HCT116 (cell line): Measurements from ENCODE around the gene STK35. TPM values are rescaled to one million over a fixed set of nuclear protein-coding genes. Genes with fewer than 3 reads are reported as not detected.

Source experiments
- ATAC-seq: fragments of 200-7000 bp; cut with Tn5 transposase; 2 replicates; pipeline ENCODE4 v1.9.1; 2020; ENCODE audit warnings: mild to moderate bottlenecking, moderate library complexity
- BruUV-seq: library from RNA; stranded (reverse); fragments of 400-500 nt; replicated peaks from 2 replicates; lab custom pipeline; 2021; lab: Mats Ljungman, UMichigan
- CTCF ChIA-PET: fragments of 300-600 bp; sonication (Branson Sonifier 250); formaldehyde crosslinking; loops from one replicate; lab custom pipeline; 2021; ENCODE audit warnings: antibody characterized with exemption; lab: Charles Lee
- POLR2A ChIA-PET: fragments of 300-600, 350-600 bp; sonication (Branson Sonifier 250); formaldehyde crosslinking; loops from one replicate; lab custom pipeline; 2021; ENCODE audit warnings: antibody characterized with exemption; lab: Charles Lee
- RAD21 ChIA-PET, 2 experiments: fragments of 300-600 bp; sonication (Branson Sonifier 250); formaldehyde crosslinking; loops; one replicate each; lab custom pipeline; 2023; ENCODE audit warnings: low total read pairs in 2 of 2; ENCODE audit not compliant: uncharacterized antibody in 2 of 2, unreplicated experiment in 2 of 2, low non-redundant PET in 1 of 2; lab: Charles Lee
- DNase-seq: peaks from one replicate; pipeline ENCODE4 v3.0.0-alpha.2; 2010; ENCODE audit warnings: low read depth, low spot score
- H2AFZ ChIP-seq: fragments of 200-600 bp; shearing (Covaris generic), sonication (generic); 2 replicates; pipeline ENCODE4 v1.6.1; 2017; ENCODE audit warnings: low read depth, mixed run types, mixed read lengths, antibody characterized with exemption, low read length; ENCODE audit not compliant: poor library complexity, severe bottlenecking
- H3K27ac ChIP-seq: 2 replicates; pipeline ENCODE4 v1.5.1; 2012; ENCODE audit warnings: low read depth, low read length
- H3K27me3 ChIP-seq: fragments of 200-600 bp; sonication (generic); 2 replicates; pipeline ENCODE4 v1.6.1; 2016; ENCODE audit warnings: mixed run types, low read length, mixed read lengths; ENCODE audit not compliant: insufficient read depth
- H3K36me3 ChIP-seq, 2 experiments: fragments of 200-500 bp in 1 of 2; fragments of 200-600 bp in 1 of 2; sonication (Bioruptor generic) in 1 of 2; sonication (generic) in 1 of 2; 2 replicates each; pipeline versions ENCODE4 v1.5.1 to v1.6.1; 2014 to 2016; ENCODE audit warnings: low read length in 2 of 2, inconsistent platforms in 1 of 2, mixed read lengths in 1 of 2, mixed run types in 1 of 2; ENCODE audit not compliant: insufficient read depth in 2 of 2, control insufficient read depth in 1 of 2
- H3K4me1 ChIP-seq, 2 experiments: fragments of 200-600 bp in 1 of 2; sonication (generic) in 1 of 2; 2 replicates each; pipeline versions ENCODE4 v1.5.1 to v1.6.1; 2012 to 2017; ENCODE audit warnings: low read length in 2 of 2, inconsistent platforms in 1 of 2, mild to moderate bottlenecking in 1 of 2, mixed read lengths in 1 of 2, mixed run types in 1 of 2, moderate library complexity in 1 of 2; ENCODE audit not compliant: insufficient read depth in 2 of 2, control insufficient read depth in 1 of 2
- H3K4me2 ChIP-seq: fragments of 200-600 bp; sonication (generic); 2 replicates; pipeline ENCODE4 v1.6.1; 2017; ENCODE audit warnings: mixed run types, low read length, mixed read lengths
- H3K4me3 ChIP-seq, 2 experiments: fragments of 200-600 bp in 1 of 2; sonication (generic) in 1 of 2; replicated peaks in 1 of 2; 2 replicates each; pipeline ENCODE4 v1.5.1; 2011 to 2016; ENCODE audit warnings: low read length in 2 of 2, control low read depth in 1 of 2, low read depth in 1 of 2, mild to moderate bottlenecking in 1 of 2, mixed read lengths in 1 of 2, mixed run types in 1 of 2
- H3K79me2 ChIP-seq: fragments of 200-600 bp; sonication (generic); 2 replicates; pipeline ENCODE4 v1.6.1; 2017; ENCODE audit warnings: mild to moderate bottlenecking, mixed run types, low read length, moderate library complexity, mixed read lengths; ENCODE audit not compliant: insufficient read depth
- H3K9ac ChIP-seq: fragments of 200-600 bp; sonication (generic); 2 replicates; pipeline ENCODE4 v1.6.1; 2016; ENCODE audit warnings: low read length, mixed read lengths
- H3K9me2 ChIP-seq: fragments of 200-600 bp; sonication (generic), shearing (Covaris generic); 2 replicates; pipeline ENCODE4 v1.6.1; 2017; ENCODE audit warnings: mixed run types, mild to moderate bottlenecking, moderate library complexity; ENCODE audit not compliant: insufficient read depth
- H3K9me3 ChIP-seq, 2 experiments: fragments of 200-500 bp in 1 of 2; fragments of 200-600 bp in 1 of 2; sonication (Bioruptor generic) in 1 of 2; sonication (generic) in 1 of 2; 2 replicates each; pipeline ENCODE4 v1.6.1; 2014 to 2017; ENCODE audit warnings: low read length in 2 of 2, mixed read lengths in 2 of 2, inconsistent platforms in 1 of 2, low read depth in 1 of 2, mild to moderate bottlenecking in 1 of 2, mixed run types in 1 of 2, moderate library complexity in 1 of 2; ENCODE audit not compliant: control insufficient read depth in 1 of 2, insufficient read depth in 1 of 2
- H4K20me1 ChIP-seq: fragments of 200-600 bp; sonication (generic), shearing (Covaris generic); 2 replicates; pipeline ENCODE4 v1.6.1; 2017; ENCODE audit warnings: mixed run types, mild to moderate bottlenecking, moderate library complexity; ENCODE audit not compliant: insufficient read depth
- JUND ChIP-seq: IDR thresholded peaks from 2 replicates; pipeline ENCODE4 v1.6.1; 2012
- POLR2A ChIP-seq: IDR thresholded peaks from 2 replicates; pipeline ENCODE4 v1.7.0; 2011; ENCODE audit warnings: borderline replicate concordance; ENCODE audit not compliant: insufficient read depth, insufficient read length; ENCODE audit errors: extremely low read depth
- SRF ChIP-seq: IDR thresholded peaks from 2 replicates; pipeline ENCODE4 v1.6.1; 2012; ENCODE audit warnings: low read depth
- ZFX ChIP-seq: fragments of 450-650 bp; IDR thresholded peaks from 2 replicates; pipeline ENCODE4 v1.6.1; 2017
- intact Hi-C: fragments of 100-400 bp; cut with micrococcal nuclease; formaldehyde crosslinking; loops from 2 replicates; pipeline ENCODE4 v1.10.0; 2022
- total RNA-seq: library from RNA; stranded (reverse); gene quantifications from one replicate; pipeline ENCODE4 v1.2.1, GENCODE V29; 2021; ENCODE audit not compliant: unreplicated experiment
- TF ChIP-seq, protein P1 (sequence below), 3 experiments: fragments of 200-600 bp in 1 of 3; sonication (generic) in 1 of 3; IDR thresholded peaks in 2 of 3; conservative IDR thresholded peaks in 1 of 3; 2 replicates each; pipeline ENCODE4 v1.5.1; 2012 to 2017; ENCODE audit warnings: low read depth in 2 of 3, low read length in 2 of 3, antibody characterized with exemption in 1 of 3, borderline replicate concordance in 1 of 3, control low read depth in 1 of 3, mild to moderate bottlenecking in 1 of 3, mixed read lengths in 1 of 3, mixed run types in 1 of 3, moderate library complexity in 1 of 3; ENCODE audit not compliant: insufficient read depth in 1 of 3

STK35 gene
- total RNA-seq, 1 experiment from 2014 or later: 32.8 TPM

DNA sequence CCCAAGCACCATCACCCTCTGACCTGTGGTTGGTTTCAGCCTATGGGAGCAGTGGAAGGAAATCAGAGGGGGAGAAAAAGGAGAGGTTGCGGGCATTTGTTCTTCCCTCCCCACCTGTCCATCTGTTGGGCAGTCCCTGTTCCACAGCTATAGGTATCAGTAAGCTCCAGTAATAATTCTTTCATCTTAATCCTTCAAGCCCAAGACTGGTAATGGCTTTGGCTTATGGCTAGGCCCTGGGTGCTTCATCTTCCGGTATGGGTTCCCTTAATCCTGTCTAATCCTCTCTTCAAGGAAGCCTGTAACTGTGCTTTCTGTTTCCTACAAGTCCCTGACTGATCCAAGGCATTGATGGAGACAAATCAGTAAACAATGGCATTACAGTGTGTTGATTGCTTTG is 42.2 kb upstream of the STK35 start:
- ChIA-PET CTCF (no interaction called here), POLR2A (no interaction called here), RAD21 (no interaction called here)
- H3K9ac ChIP-seq: no peak overlapping the region
- ATAC-seq (no peak), DNase-seq (no peak)
- no peaks in the 10 kb centered on the region for H3K79me2 ChIP-seq
- H3K4me2 ChIP-seq: no peak overlapping the region
- no peaks in the 10 kb centered on the region for H3K36me3 ChIP-seq
- TF ChIP-seq SRF: no peak
- TF ChIP-seq, protein P1, sequence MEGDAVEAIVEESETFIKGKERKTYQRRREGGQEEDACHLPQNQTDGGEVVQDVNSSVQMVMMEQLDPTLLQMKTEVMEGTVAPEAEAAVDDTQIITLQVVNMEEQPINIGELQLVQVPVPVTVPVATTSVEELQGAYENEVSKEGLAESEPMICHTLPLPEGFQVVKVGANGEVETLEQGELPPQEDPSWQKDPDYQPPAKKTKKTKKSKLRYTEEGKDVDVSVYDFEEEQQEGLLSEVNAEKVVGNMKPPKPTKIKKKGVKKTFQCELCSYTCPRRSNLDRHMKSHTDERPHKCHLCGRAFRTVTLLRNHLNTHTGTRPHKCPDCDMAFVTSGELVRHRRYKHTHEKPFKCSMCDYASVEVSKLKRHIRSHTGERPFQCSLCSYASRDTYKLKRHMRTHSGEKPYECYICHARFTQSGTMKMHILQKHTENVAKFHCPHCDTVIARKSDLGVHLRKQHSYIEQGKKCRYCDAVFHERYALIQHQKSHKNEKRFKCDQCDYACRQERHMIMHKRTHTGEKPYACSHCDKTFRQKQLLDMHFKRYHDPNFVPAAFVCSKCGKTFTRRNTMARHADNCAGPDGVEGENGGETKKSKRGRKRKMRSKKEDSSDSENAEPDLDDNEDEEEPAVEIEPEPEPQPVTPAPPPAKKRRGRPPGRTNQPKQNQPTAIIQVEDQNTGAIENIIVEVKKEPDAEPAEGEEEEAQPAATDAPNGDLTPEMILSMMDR (IDR thresholded peaks at IDR 0.05 in 2 of 3, conservative IDR thresholded peaks at IDR 0.05 in 1 of 3; ENCODE audit: borderline replicate concordance in 1 of 3, insufficient read depth in 1 of 3, low read depth in 2 of 3, low read length in 2 of 3): no peak
- no peak for TF ChIP-seq POLR2A
- H2AFZ ChIP-seq: no peak overlapping the region
- intact Hi-C loops: no loop called here
- no peaks in the 10 kb centered on the region for H3K9me2 ChIP-seq
- H3K4me1 ChIP-seq: no peaks in the 10 kb centered on the region
- no peak overlapping the region for H3K4me3 ChIP-seq
- H3K9me3 ChIP-seq: no peaks in the 10 kb centered on the region; a peak in 1 of 4 replicates
- H3K27ac ChIP-seq: no peak overlapping the region
- peaks cover 17% of the 10 kb centered on the region; the same call in 1 of the 2 replicates for H3K27me3 ChIP-seq
- BruUV-seq: no TSS peak
- H4K20me1 ChIP-seq: no peaks in the 10 kb centered on the region

DNA sequence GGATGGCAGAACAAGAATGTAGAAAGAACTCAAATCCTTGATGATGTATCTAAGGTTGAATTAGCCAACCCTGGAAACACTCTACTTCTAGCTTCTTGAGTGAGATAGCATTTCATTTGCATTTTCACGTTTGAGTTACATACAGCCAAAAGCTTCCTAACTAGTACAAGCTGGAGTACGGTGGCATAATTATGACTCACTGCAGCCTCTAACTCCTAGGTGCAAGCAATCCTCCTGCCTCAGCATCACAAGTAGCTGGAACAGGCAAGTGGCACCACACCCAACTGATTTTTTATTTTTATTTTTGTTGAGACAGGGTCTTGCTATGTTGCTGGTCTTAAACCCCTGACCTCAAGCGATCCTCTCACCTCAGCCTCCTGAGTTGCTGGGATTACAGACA is 36.5 kb upstream of the STK35 start:
- Histone ChIP-seq H2AFZ (no peak overlapping the region), H4K20me1 (no peaks in the 10 kb centered on the region), H3K79me2 (no peaks in the 10 kb centered on the region), H3K27me3 (peaks cover 48% of the 10 kb centered on the region), H3K36me3 (no peaks in the 10 kb centered on the region), H3K4me3 (no peak overlapping the region), H3K9me2 (no peaks in the 10 kb centered on the region), H3K4me2 (no peak overlapping the region), H3K9me3 (no peaks in the 10 kb centered on the region), H3K27ac (no peak overlapping the region), H3K4me1 (no peaks in the 10 kb centered on the region), H3K9ac (no peak overlapping the region)
- ATAC-seq (no peak), DNase-seq (no peak)
- no TSS peak for BruUV-seq
- TF ChIP-seq ZFX (no peak), JUND (no peak)
- CTCF ChIA-PET: no interaction called here
- intact Hi-C loops: no loop called here
- RAD21 ChIA-PET: no interaction called here
- POLR2A ChIA-PET: no interaction called here
